Spleen (tissue), 10 donors: ENCODE results near the gene SLC38A7. TPM values are rescaled to one million over a fixed set of nuclear protein-coding genes. Genes with fewer than 3 reads are reported as not detected.

Experiments used
- polyA plus RNA-seq, 3 donors: library from polyadenylated mRNA; stranded (reverse); fragments of 200-250 nt; gene quantifications; one replicate each; pipeline ENCODE4 v1.2.1, GENCODE V29; 2013
- total RNA-seq, 7 donors: library from RNA; depleted of rRNA in 3 of 7; stranded (reverse); fragments of >200 nt in 3 of 7; fragmentation: NEBNext Ultra II Directional in 4 of 7; extraction: Animal tissue kit (Norgen Biotek cat#: 25700) in 4 of 7; gene quantifications; one replicate each; pipeline versions ENCODE4 v1.1.0 to v1.2.1, GENCODE V29; 2016 to 2021
- donor health status: healthy with polysubstance abuse.
- donor health status: DM: no; HTN: no; CAD: no; lungs with moderate emphysema.
- donor health status: DM: no; HTN: no; CAD: no.
- donor health status: Bipolar disorder and iron deficiency.
- donor health status: healthy.
- donor health status: DM: no; HTN: no; CAD: no.
- donor health status: DM: yes; HTN: yes; CAD: no.

The SLC38A7 gene
- total and polyA plus RNA-seq, 10 donors, result 2.9 to 29.5 (median 18.8) TPM

Other genes starting within 250 kb of the SLC38A7 start
- gene NDRG4, start 184.6 kb downstream of the SLC38A7 start, total RNA-seq, result 100 to 1,000 TPM in 1 of 7 donors, 10 to 100 TPM in 6; 22.3 to 115 (median 70.2) TPM
- gene NDRG4, start 184.6 kb downstream of the SLC38A7 start, polyA plus RNA-seq, result 10 to 100 TPM in 1 of 3 donors, 1 to 10 TPM in 2; 9.4 to 31.3 (median 9.6) TPM
- gene SETD6, start 169.3 kb downstream of the SLC38A7 start, total RNA-seq, result 10 to 100 TPM; 13.7 to 32.3 (median 18.2) TPM
- 10 to 100 TPM in 2 of 3 donors, 1 to 10 TPM in 1; 8.9 to 11.5 (median 10.7) TPM for gene SETD6, start 169.3 kb downstream of the SLC38A7 start, polyA plus RNA-seq
- gene CNOT1, start 54.9 kb downstream of the SLC38A7 start, total RNA-seq, result 100 to 1,000 TPM; 174 to 199 (median 187) TPM
- gene CNOT1, start 54.9 kb downstream of the SLC38A7 start, polyA plus RNA-seq, result 10 to 100 TPM; 51.5 to 60.1 (median 54.4) TPM
- 10 to 100 TPM; 39.0 to 59.2 (median 41.1) TPM for gene GOT2, start 49.5 kb upstream of the SLC38A7 start, total RNA-seq
- gene GOT2, start 49.5 kb upstream of the SLC38A7 start, polyA plus RNA-seq, result 10 to 100 TPM; 26.8 to 42.6 (median 30.1) TPM